Stimulated activated CD4-positive, alpha-beta T cell treated with anti-CD3 and anti-CD28 coated beads, Interleukin-1b, Interleukin-23, amount 100 ng/mL, for 1 hour (primary cell): ENCODE data around the gene FAR1.
"Not testable (repeated sequence)": the region's sequence is repeated elsewhere in the genome, so short reads cannot be mapped to it uniquely, and the experiment has no call there.

Experiments used
- DNase-seq, 2 donors: peaks; one replicate each; pipeline ENCODE4 v3.0.0-alpha.2; 2020; ENCODE audit warnings: low read depth in 2 of 2

The FAR1 gene

GRCh38 chr11:13705710-13706109 lies 37.2 kb downstream of the FAR1 start:
- no peak for DNase-seq

- DNase-seq = no peak
Measured at GRCh38 chr11:13713982-13714381, 45.5 kb downstream of the FAR1 start.

DNA sequence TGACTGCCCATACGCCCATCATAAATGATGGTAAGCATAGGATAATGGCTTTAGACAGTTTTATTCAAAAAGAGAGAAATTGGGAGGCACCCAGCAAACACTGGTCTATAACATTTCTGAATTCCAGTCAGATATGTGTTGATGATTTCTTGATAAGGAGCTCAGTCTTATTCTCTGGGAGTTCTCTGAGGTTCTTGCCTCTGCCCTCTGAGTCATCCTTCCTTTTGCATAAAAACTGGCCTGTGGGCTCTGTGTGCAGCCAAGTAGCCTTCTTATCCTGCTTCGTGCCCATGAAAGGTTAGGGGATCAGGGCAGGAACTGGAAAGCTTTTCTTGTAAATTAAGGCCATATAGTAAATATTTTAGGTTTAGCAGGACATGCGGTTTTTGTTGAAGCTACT lies 48.9 kb downstream of the FAR1 start:
- DNase-seq = no peak

- no peak for DNase-seq
Measured at GRCh38 chr11:13718394-13718793, 49.9 kb downstream of the FAR1 start.

- no peak for DNase-seq
Measured at GRCh38 chr11:13720940-13721339, 52.5 kb downstream of the FAR1 start.

GRCh38 chr11:13721760-13722159 lies 53.3 kb downstream of the FAR1 start:
- DNase-seq = no peak

DNA sequence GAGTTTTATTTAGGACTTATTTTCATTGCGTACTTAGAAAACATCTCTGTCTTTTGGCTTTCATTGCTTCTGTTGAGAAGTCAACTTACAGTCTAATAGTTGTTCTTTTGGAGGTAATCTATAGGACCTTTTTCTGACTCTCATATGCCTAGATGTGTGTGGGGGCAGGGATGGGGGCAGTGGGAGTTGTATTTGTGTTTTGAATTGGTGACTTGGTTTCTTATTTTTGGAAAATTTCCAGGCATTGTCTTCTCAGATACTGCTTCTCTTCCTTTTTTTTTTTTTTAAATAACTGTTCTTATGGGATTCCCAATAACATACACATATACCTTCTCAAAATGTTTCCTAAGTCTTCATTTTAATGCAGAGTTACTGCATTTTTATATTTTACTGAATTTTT lies 58.0 kb downstream of the FAR1 start:
- no peak for DNase-seq

DNA sequence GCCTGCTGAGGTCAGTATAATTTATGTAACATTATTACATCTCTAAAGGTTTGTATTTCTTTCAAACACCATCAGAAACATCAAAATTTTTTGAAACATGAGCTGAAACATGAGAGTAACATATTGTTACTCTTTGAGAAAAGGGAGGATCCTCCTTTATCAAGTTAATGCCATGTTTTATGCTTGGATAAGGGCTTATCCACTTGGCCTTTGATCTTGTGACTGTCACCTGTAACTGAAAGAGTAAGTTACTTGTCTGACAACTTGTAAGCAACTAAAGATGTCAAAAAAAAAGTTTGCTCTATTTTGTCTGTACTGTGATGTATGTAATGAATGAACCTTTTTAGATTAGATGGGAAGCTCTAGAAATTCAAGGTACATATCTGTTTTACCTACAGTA lies 59.6 kb downstream of the FAR1 start:
- DNase-seq = no peak

DNA sequence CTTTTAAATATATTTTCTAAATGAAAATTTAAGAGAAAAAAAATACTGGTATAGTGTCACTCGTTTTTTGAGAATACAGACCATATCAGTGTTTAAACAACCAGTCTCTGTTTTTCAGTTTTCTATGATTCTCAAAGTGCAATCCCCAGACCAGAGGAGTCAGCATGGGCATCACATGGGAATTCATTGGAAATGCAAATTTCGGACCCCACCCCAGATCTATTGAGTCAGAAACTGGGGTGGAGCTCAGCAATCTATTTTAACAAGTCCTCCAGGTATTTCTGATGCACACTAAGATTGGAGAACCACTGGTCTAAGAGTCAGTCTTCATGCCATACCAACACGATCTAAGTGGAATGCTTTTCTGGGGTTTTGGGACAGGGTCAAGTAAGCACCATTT lies 66.1 kb downstream of the FAR1 start:
- DNase-seq = no peak

- no peak for DNase-seq
Measured at GRCh38 chr11:13745165-13745564, 76.7 kb downstream of the FAR1 start.

DNA sequence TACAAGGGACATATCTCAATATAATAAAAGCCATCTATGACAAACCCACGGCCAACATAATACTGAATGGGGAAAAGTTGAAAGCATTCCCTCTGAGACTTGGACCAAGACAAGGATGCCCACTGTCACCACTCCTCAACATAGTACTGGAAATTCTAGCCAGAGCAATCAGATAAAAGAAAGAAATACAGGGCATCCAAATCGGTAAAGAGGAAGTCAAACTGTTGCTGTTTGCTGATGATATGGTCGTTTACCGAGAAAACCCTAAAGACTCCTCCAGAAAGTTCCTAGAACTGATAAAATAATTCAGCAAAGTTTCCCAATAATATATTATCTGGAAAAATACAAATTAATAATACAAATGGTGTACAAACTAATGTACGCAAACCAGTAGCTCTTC lies 84.8 kb downstream of the FAR1 start:
- not testable (repeated sequence) for DNase-seq

GRCh38 chr11:13759050-13759449 lies 90.6 kb downstream of the FAR1 start:
- no peak for DNase-seq

DNA sequence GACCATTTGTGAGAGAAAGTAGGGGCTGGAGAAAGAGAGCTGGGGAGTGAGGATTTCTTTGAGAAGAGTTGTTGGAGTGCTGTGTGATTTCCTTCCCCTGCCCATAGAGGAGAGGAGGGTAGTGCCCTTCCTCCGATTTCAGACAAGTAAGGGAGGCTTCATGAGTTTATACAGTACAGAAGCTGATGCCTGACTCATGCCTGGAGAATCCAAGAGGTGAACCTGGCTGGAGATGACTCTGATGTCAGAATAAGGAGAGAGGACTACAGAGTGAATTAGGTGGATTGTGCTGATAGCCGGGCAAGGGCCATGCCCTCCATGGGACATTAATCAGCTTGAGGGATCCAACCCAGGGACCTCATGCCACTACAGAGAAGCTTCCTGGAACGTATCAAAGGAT lies 91.6 kb downstream of the FAR1 start:
- DNase-seq = no peak

GRCh38 chr11:13761250-13761649 lies 92.8 kb downstream of the FAR1 start:
- DNase-seq = no peak

GRCh38 chr11:13761716-13762115 lies 93.2 kb downstream of the FAR1 start:
- no peak for DNase-seq

DNA sequence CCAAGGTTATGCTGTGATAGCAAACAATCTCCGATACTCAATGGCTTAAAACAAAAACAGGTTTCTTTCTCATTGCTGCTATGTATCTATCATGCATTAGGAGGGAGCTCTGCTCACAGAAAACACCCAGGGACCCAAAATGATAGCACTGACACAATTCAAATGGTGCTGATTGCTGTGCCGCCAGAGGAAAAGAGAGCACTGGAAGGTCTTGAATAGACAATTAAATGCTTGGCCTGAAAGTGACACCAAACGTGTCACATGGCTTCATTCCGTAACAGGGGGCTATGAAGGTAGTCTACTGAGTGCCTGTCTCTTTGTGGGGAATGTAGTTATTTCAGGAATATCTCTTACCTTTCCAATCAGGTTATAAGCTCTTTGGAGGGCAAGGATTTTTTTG lies 94.2 kb downstream of the FAR1 start:
- DNase-seq = no peak

GRCh38 chr11:13763341-13763740 lies 94.9 kb downstream of the FAR1 start:
- DNase-seq = no peak

GRCh38 chr11:13765886-13766285 lies 97.4 kb downstream of the FAR1 start:
- DNase-seq = no peak

DNA sequence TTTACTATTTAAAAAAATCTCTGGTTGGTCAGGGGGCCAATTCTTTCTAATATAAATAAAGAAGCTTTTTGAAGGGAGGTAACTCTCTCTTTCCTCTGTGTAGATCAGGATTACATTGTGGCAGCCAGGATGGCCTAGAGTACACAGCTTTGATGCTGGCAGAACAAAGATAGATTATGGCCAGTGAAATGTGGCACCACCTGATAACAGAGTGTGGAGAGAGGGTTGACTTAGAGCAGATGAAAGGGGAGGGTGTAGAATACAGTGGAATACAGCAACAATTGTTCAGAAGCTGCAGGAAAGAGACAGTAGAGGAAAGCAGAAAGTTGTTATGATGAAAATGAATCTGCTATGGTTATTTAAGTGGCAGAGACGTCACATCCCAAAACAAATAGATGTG lies 99.0 kb downstream of the FAR1 start:
- no peak for DNase-seq

- DNase-seq = no peak
Measured at GRCh38 chr11:13769188-13769587, 100.7 kb downstream of the FAR1 start.

DNA sequence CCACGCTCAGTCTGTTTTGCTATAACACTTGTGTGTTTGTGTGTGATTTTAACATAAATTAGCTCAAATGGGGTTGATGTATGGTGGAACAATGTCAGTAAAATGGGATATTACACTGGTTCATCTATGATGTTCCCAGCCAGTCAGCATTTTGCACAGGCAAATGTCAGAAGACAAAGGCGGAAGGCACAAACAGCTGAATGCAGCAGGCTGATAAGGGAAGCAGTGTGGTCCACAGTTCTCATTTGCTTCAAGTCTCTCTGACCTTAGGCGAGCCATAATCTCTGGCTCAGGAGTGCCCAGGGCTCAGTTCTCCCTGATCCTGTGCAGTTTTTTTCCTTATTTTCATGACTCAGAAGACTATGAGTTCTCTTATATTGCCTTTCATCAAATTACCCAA lies 102.7 kb downstream of the FAR1 start:
- no peak for DNase-seq

GRCh38 chr11:13772223-13773046 lies 104.0 kb downstream of the FAR1 start:
- no peak for DNase-seq

DNA sequence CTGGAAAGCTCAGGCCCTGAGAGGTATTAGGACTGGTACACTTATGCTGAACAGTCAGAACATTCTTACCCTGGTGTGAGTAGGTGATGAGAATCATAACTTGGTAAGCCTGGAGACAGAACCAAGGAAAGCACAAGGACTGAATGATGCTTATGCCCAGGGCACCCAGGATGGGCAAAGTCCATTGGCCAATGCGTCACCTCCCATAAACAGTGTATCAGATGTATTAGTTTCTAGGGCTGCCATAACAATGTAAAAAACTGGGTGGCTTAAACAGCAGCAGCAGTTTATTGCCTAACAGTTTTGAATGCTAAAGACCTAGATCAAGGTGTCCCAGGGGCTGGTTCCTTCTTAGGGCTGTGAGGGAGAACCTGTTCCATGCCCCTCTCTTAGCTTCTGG lies 107.0 kb downstream of the FAR1 start:
- DNase-seq = no peak
